ENCODE measurements around the gene STK38L.

STK38L gene

DNA sequence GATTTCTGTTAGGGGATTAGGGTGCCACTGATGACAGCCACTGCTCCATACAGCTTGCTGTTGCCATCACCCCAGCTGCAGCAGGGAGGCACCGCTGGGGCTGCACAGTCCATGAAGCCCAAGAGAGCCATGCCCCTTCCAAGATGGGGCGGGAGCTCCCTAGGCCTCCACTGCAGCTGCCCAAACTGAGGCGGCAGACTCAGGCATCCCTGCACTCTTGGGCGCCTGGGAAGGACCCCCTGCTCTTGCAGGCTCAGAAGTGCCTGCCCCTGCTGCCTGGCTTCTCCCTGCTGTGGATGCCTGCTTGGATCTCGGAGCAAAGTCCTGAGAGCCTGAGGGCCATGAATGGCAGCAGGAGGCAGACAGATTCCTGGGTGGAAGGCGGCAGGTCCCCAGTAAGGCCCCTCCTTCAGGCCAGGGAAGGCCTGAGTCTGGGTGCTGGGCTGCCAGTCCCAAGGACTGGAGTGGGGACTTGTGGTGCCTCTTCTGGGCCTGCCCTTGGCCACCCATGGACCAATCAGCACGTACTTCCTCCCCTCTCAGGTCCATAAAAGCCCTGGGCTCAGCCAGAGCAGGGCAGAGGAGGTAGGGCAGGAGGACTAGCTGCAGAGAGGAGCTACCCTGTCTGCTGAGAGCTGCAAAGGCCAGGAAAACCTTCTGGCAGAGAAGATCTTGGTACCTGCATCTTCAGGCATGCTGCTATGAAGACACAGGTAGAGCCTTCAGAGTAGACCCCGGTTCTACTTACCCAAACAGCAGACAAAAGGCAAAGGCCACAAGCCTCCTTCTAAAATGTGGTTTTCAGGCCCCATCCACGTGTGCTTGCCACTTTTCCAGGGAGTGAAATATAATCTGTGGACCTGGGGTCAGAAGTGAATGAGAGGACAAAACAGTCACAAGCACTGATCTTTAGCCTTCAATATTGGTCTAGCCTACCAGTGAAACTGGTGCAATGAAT, 30.0 kb upstream of the STK38L start:
- H3K4me3 ChIP-seq (ENCODE audit: low read depth, low read length) = no peak overlapping the region
- TF ChIP-seq, protein P1, sequence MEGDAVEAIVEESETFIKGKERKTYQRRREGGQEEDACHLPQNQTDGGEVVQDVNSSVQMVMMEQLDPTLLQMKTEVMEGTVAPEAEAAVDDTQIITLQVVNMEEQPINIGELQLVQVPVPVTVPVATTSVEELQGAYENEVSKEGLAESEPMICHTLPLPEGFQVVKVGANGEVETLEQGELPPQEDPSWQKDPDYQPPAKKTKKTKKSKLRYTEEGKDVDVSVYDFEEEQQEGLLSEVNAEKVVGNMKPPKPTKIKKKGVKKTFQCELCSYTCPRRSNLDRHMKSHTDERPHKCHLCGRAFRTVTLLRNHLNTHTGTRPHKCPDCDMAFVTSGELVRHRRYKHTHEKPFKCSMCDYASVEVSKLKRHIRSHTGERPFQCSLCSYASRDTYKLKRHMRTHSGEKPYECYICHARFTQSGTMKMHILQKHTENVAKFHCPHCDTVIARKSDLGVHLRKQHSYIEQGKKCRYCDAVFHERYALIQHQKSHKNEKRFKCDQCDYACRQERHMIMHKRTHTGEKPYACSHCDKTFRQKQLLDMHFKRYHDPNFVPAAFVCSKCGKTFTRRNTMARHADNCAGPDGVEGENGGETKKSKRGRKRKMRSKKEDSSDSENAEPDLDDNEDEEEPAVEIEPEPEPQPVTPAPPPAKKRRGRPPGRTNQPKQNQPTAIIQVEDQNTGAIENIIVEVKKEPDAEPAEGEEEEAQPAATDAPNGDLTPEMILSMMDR (IDR thresholded peaks at IDR 0.05; ENCODE audit: insufficient read depth, low read depth, low read length, missing control alignments) = no peak
- peak; percentile 37 for DNase-seq (ENCODE audit: low read depth)

DNA sequence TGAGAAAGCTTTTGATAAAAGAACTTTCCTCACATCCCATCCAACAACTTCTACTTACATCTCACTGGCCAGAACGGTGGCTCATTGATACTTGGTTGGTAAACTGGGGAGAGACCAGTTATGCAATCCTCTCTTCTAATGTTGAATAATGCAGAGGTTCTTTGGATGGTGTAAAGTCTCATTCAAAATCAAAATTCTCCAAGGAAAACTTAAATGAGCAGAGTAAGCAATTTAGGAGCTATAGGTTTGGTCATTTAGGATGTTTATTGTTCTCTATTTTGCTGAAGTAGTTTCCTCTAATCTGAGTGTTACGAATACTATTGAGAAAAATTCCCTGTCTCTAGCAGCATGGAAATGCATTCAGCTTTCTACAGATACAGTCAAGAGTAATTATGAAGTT, 26.5 kb upstream of the STK38L start:
- TF ChIP-seq, protein P1 (IDR thresholded peaks at IDR 0.05; ENCODE audit: insufficient read depth, low read depth, low read length, missing control alignments) = no peak
- DNase-seq (ENCODE audit: low read depth) = no peak
- no peak overlapping the region for H3K4me3 ChIP-seq (ENCODE audit: low read depth, low read length)

DNA sequence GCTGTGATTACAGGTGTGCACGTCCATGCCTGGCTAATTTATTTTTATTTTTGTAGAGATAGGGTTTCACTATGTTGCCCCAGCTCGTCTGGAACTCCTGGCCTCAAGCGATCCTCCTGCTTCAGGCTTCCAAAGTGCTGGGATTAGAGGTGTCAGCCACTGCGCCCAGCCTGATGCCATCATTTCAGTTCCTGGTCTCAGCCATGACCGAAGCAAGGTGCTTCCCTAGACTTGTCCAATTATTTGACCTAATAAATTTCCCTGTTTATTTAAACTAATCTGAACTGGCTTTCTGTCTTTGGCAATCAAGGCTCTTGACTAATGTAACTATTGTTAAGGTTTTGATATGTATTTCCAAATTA, 24.4 kb upstream of the STK38L start:
- no peak overlapping the region for H3K4me3 ChIP-seq (ENCODE audit: low read depth, low read length)
- DNase-seq (ENCODE audit: low read depth) = no peak
- TF ChIP-seq, protein P1 (IDR thresholded peaks at IDR 0.05; ENCODE audit: insufficient read depth, low read depth, low read length, missing control alignments) = no peak

DNA sequence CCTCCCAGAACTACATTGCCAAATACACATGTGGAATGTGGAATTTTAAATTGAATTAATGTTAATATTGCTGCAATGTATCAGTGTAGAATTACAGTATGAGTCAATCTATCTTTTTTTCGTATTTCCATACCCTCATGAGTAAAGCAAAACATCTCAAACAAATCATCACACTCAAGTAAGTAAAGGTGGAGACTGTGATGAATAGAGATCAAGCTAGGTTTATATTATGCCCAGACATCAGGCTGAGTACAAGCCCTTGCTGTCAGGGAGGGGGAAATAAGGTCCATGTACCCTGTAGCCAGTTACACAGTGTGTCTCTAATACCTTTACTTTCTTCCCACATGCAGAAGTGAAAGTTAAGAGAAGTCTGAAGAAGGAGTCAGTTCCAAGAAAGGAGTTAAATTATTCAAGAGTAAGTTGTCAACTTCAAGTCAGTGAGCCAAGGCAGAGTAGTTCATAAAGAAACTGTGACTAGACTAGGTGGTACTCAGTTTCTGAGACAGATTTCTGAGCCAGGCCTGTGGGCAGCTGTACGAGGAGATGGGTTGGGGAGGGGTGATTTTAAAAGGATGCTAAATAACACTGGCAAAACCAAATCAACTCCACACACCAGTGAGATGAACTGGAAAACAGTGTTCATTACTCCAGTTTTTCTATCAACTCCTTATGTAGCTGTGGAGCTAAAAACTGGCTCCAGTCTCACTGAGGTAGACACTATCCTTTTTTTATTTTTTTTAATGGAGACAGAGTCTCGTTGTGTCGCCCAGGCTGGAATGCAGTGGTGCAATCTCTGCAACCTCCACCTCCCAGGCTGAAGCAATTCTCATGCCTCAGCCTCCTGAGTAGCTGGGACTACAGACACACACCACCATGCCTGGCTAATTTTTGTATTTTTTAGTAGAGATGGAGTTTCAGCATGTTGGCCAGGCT, 23.8 kb upstream of the STK38L start:
- peak overlapping the region; percentile 9; the same call in 1 of the 2 replicates for H3K4me3 ChIP-seq (ENCODE audit: low read depth, low read length)
- DNase-seq (ENCODE audit: low read depth) = peak; percentile 82

DNA sequence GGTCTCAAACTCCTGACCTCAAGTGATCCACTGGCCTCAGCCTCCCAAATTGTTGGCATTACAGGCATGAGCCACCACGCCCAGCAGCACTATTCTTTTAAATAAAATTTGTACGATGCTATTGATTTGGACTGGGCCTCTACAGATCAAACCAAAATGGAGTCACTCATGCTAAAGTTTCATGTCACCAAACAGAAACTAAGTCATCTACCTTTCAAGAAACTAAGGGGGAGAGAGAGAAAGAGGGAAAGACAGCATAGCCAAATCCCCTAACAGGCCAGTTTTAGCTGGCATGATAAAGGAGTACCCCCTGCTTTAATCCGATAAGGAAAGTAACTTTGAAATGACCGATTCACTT, 23.1 kb upstream of the STK38L start:
- peak overlapping the region; percentile 42 for H3K4me3 ChIP-seq (ENCODE audit: low read depth, low read length)
- no peak for DNase-seq (ENCODE audit: low read depth)
- TF ChIP-seq, protein P1 (IDR thresholded peaks at IDR 0.05; ENCODE audit: insufficient read depth, low read depth, low read length, missing control alignments) = no peak

More for the DNA sequence above, 23.8 kb upstream of the STK38L start:
- TF ChIP-seq, protein P1 (IDR thresholded peaks at IDR 0.05; ENCODE audit: insufficient read depth, low read depth, low read length, missing control alignments) = no peak

DNA sequence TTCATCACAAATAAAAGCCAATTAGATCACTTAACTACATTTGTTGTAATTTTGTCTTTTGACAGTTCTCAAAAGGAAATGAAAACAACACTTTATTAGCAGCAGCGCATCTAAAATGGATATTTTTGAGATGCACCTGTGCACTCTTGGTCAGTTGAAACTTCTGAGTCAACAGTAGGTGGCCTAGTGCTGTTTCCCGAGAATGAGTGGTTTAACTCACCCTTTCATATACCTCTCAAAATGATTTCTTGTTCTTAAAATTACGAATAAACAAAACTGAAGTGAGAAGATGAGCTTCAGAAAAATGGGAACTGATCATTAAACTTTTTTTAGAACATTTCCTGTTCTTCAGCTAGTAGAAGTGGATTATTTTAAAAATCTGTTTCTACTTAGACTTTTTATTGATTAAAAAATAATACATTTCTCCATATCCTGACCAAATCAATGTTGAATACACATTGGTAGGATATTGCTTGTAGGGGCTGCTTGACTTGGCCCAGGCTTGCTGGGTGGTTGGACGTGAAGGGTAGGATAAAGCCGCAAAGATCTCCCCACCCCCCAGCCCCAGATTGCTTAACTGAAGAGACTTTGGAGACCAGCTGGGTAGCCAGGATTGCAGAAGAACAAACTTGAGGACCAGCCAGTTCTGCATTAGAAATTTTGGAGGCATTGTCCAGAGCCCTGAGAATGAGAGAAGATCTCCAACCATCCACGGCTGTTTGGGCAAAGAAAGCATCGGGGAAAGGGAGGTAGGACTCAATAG, 22.3 kb upstream of the STK38L start:
- H3K4me3 ChIP-seq (ENCODE audit: low read depth, low read length) = peak overlapping the region; percentile 57
- TF ChIP-seq, protein P1 (IDR thresholded peaks at IDR 0.05; ENCODE audit: insufficient read depth, low read depth, low read length, missing control alignments) = peak; percentile 15
- peak; percentile 94 for DNase-seq (ENCODE audit: low read depth)

Data from GM12865 (cell line).